Measurements from ENCODE around the gene AZGP1.
"Not testable (repeated sequence)": the region's sequence is repeated elsewhere in the genome, so short reads cannot be mapped to it uniquely, and the experiment has no call there.

Gene AZGP1

GRCh38 chr7:99949645-99950228, 26.1 kb downstream of the AZGP1 start:
- peak in 1 of 2 experiments; percentile 5 for DNase-seq

DNA sequence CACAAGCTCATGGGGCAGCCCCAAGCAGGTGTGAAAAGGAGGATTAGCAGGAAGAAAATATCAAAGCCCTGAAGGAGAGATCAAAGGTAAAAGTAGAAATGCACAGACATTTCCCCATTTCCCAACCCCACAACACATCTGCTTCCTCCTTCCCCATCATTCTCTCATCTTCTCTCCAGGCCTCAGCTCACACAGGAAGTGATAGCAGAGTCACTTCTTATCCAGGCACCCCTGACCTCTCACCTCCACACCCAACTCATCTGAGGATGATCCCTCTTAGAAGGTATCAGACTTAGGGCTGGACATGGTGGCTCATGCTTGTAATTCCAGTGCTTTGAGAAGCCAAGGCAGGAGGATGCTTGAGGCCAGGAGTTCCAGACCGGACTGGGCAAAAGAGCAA, 28.2 kb downstream of the AZGP1 start:
- DNase-seq: no peak

- no peak for DNase-seq
Measured at GRCh38 chr7:99944497-99945070, 31.2 kb downstream of the AZGP1 start.

DNA sequence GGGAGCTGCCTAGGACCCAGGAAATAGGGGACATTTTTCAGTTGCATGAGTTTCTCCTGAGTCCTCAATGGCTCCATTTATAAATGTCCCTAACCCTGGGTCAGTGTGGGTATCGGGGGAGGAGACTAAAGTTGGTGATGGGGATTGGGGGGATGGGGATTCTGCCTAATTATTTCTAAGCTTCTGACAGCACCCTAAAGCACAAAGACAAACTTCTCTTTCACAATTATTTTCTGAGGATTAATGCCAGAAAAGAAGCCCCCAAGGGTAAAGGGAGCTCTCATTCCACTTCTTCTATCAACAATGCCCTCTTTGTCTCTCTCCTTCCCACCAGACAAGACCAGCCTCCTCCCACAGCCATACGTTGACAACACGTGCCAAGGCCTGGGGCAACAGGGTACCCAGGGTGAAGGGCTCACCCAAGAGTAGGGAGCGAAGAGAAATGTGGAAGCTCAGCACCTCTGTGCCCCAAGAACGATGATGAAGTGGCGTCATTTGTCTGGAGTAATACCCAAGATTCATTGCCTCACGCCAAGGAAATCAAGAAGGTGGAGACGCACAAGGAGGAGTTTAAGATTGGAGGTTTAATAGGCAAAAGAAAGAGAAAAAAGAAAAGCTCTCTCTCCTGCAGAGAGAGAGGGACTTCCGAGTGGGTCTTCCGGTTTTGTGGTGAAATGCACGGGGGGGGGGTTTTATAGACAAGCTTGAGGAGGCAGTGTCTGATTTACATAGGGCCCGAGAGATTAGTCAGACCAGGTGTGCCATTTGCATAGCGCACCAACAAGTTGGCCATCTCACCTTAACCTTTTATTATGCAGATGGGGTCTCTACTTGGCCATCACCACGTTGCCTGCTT, 32.0 kb downstream of the AZGP1 start:
- DNase-seq: peak in 1 of 2 experiments; percentile 45

GRCh38 chr7:99938296-99938695, 37.5 kb downstream of the AZGP1 start:
- no peak for DNase-seq

GRCh38 chr7:99935009-99935408, 40.8 kb downstream of the AZGP1 start:
- DNase-seq: not testable (repeated sequence)

GRCh38 chr7:99930376-99930775, 45.5 kb downstream of the AZGP1 start:
- no peak for DNase-seq

GRCh38 chr7:99929730-99930053, 46.1 kb downstream of the AZGP1 start:
- no peak for DNase-seq

DNA sequence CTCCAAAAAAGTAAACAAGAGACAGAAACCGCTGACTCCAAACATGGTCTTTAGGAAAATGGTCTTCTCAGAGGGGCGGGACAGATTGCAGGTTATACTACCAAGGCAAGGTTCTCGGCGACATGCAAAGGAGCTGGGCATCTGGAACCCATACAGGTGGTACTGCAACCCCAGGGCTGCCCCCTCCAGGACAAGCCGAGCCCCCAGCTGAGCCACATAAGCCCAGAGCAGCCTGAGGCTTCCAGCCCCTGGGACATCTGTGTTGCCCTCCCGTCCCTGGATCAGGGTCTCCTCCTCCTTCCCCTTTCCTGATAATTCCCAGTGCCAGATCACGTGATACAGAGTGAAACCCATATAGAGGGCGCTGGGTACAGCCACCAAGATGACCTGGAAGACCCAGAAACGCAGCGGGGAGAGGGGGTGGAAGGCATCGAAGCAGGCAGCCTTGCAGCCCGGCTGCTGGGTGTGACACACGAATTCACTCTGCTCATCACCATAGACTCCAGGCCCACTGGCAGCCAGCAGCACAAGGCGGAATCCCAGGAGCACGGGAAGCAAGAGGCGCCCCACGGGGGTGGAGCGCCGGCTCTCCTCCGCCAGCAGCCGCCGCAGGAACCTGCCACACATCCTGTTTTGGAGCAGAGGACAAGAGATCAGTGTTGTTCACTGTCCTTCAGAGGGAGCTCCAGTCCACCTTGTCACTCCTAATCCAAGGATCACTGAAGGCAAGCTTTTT, 46.7 kb downstream of the AZGP1 start, which contains the start of gene GJC3:
Gene GJC3, minus strand, starts transcription at position 627 of the 736 bp plus-strand sequence. Its CDS starts 0 bp downstream, at position 627.
- peak; percentile 38 to 81 for DNase-seq

DNA sequence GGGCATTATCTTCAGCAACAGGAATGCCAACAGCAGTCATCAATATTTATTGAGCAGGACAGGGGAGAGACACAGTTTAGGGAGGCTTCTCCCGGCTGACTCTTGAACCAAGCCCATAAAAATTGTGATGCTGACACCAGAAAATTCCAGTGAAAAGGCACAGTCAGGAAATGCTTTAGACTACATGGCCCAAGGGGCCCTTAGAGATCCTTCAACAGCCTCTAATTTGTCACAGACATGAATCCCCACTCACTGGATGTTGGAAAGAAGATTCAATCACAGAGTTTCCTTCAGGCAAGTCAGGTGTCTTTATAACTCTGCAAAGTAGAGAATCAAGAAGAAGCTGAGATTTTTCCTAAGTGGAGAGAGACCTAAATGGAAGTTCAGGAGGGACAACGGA, 47.6 kb downstream of the AZGP1 start:
- DNase-seq: no peak

DNA sequence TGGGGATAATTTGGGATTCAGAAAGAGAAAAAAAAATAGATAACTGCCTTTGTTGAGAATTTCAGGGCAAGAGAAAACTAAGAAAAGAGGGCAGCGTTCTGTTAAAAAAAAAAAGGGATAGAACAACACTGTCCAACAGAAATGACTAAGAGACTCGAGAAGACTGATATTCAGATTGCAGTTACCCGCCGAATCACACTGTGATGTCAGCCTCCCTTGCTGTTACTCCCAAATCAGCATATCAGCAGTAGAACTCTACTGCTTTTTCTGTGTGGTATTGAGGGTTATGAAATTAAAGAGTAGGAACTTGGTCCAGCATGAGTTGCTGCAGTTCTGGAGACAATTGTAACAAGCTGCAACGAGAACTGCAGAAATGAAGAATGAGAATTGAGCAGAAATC, 48.3 kb downstream of the AZGP1 start:
- DNase-seq: no peak

- no peak for DNase-seq
Measured at GRCh38 chr7:99926321-99926720, 49.5 kb downstream of the AZGP1 start.

- no peak for DNase-seq
Measured at GRCh38 chr7:99923200-99923599, 52.6 kb downstream of the AZGP1 start.

DNA sequence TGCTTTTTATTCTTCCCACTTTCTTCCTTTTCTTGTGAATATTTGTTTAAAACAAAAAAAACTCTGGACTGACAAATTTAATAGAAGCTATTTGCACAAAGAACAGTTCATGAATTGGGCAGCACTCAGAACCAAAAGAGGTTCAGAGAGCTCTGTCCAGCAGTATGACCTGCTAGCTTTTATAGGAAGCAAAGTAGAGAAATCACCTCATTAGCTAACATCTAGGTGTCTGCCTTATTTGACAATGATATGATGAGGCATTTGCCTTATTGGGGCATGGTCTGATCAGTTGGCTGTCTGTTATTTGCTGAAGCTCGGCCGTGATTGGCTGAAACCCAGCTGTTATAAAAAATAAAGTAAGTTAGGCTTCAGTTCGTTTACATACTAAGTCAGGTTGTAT, 55.7 kb downstream of the AZGP1 start:
- no peak for DNase-seq

- DNase-seq: peak in 1 of 2 experiments; percentile 44
Measured at GRCh38 chr7:99919814-99920112, 56.1 kb downstream of the AZGP1 start.

- DNase-seq: peak; percentile 89 to 95
Measured at GRCh38 chr7:99918959-99919813, 56.6 kb downstream of the AZGP1 start, which contains the start of gene TRIM4. Gene TRIM4, minus strand, starts transcription at chr7:99919530. Its CDS starts 129 bp downstream, at chr7:99919401.
